Measurements from ENCODE around the gene KRTAP12-2. TPM values are rescaled to one million over a fixed set of nuclear protein-coding genes. Genes with fewer than 3 reads are reported as not detected.

Gene KRTAP12-2
- polyA plus RNA-seq, 1 experiment, result not detected

GRCh38 chr21:44684077-44684476 lies 17.4 kb upstream of the KRTAP12-2 start:
- no peaks in the 10 kb centered on the region for H3K9me3 ChIP-seq (ENCODE audit: control insufficient read depth, insufficient read depth, low read length)
- POLR2A ChIA-PET, result no interaction called here
- peaks cover 16% of the 10 kb centered on the region for H3K27me3 ChIP-seq (ENCODE audit: control insufficient read depth, insufficient read depth, low read length)

DNA sequence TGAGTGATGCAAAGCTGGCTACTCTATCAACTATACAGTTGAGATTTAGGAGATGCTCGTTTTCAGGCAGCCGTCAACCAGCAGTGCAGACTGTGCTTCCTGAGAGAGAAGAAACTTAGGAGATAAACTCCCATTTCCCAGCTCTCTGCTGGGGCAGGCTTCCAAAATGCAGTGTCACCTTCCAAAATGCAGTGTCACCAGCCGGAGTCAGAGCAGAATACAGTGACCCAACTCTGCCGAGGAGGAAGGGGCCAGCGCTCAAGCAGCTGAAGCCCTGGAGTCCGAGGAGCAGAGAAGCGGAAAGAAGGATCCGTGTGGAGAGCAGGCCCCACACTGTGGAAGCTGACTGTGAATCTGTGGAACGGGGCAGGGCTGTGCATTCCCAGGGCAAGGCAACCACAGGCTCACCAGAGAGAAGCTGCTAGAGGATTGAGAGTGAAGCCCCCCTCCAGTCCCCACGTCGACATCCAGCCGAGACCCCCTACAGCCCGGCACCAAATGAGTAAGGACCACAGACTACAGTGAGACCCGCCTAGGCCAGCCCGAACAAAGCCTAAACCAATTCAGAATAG lies 15.9 kb upstream of the KRTAP12-2 start:
- Histone ChIP-seq H3K27me3 (ENCODE audit: control insufficient read depth, insufficient read depth, low read length) (peaks cover 12% of the 10 kb centered on the region), H3K4me3 (ENCODE audit: low read depth, low read length) (no peak overlapping the region), H3K27ac (ENCODE audit: low read depth, low read length) (no peak overlapping the region), H3K9me3 (ENCODE audit: control insufficient read depth, insufficient read depth, low read length) (no peaks in the 10 kb centered on the region)
- CTCF ChIA-PET, result no interaction called here
- no peak for DNase-seq (ENCODE audit: low read depth, low spot score)
- POLR2A ChIA-PET, result no interaction called here
- TF ChIP-seq, protein P1, sequence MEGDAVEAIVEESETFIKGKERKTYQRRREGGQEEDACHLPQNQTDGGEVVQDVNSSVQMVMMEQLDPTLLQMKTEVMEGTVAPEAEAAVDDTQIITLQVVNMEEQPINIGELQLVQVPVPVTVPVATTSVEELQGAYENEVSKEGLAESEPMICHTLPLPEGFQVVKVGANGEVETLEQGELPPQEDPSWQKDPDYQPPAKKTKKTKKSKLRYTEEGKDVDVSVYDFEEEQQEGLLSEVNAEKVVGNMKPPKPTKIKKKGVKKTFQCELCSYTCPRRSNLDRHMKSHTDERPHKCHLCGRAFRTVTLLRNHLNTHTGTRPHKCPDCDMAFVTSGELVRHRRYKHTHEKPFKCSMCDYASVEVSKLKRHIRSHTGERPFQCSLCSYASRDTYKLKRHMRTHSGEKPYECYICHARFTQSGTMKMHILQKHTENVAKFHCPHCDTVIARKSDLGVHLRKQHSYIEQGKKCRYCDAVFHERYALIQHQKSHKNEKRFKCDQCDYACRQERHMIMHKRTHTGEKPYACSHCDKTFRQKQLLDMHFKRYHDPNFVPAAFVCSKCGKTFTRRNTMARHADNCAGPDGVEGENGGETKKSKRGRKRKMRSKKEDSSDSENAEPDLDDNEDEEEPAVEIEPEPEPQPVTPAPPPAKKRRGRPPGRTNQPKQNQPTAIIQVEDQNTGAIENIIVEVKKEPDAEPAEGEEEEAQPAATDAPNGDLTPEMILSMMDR (IDR thresholded peaks at IDR 0.05; ENCODE audit: low read depth, low read length), result no peak

More at GRCh38 chr21:44684077-44684476, 17.4 kb upstream of the KRTAP12-2 start:
- no peak for DNase-seq (ENCODE audit: low read depth, low spot score)
- CTCF ChIA-PET, result no interaction called here
- Histone ChIP-seq H3K4me3 (ENCODE audit: low read depth, low read length) (no peak overlapping the region), H3K27ac (ENCODE audit: low read depth, low read length) (no peak overlapping the region)
- TF ChIP-seq, protein P1 (IDR thresholded peaks at IDR 0.05; ENCODE audit: low read depth, low read length), result no peak

DNA sequence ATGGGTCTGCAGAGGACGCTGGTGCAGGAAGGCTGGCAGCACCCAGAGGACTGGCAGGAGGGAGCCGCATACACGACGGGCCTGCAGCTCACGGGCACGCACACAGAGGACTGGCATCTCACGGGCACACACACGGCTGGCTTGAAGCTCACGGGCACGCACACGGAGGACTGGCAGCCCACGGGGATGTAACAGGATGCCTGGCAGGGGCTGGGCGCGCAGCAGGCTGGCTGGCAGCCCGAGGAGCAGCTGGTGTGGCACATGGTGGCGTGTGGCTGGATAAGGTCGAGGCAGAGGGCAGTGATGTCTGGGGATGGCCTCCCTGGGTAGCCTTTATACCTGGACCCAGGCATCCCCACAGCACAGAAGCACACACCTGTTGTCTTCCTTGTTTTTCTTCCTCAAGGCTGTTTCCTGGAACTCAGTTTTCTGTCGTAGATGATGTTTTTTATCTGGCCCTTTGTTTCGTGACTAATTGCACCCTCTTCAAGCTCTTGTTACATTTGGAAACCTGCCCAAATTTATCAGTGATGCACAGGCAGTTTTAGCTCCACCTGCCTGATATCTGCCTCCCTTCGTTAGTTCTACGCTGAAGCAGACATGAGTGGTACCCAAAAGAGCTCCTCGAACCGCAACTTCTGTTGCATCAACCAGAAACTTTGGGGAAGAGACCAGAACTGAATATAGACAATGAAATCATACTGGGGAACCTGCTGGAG lies 15.3 kb upstream of the KRTAP12-2 start, which contains the start of gene KRTAP12-1:
KRTAP12-1 (minus strand) TSS at position 303 of the 719 bp plus-strand sequence; CDS start at position 263, 40 bp downstream.
- no peak for DNase-seq (ENCODE audit: low read depth, low spot score)
- Histone ChIP-seq H3K4me3 (ENCODE audit: low read depth, low read length) (no peak within 1 kb of the TSS), H3K9me3 (ENCODE audit: control insufficient read depth, insufficient read depth, low read length) (no peaks in the 10 kb centered on the region), H3K27ac (ENCODE audit: low read depth, low read length) (no peak within 1 kb of the TSS), H3K27me3 (ENCODE audit: control insufficient read depth, insufficient read depth, low read length) (peaks cover 13% of the 10 kb centered on the region)
- TF ChIP-seq, protein P1 (IDR thresholded peaks at IDR 0.05; ENCODE audit: low read depth, low read length), result no peak
- CTCF ChIA-PET, result no interaction called here
- POLR2A ChIA-PET, result no interaction called here

DNA sequence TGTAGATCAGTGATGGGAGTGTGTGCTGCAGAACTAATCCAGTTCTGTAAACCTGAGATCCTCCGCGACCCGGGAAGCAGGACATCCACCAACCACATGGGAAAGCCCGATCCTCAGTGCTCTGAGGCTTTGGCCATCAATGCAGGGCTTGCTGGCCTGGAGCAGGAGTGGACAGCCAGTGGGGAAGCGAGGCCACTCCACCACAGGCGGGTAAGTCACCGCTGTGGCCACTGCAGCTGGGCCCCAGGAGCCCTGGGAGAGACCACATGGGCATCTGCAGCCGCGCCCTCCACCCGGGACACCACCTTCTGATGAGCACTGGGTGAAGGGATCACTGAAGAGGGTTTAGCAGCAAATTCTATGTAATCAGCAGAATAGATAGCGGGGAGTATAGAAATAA lies 14.4 kb upstream of the KRTAP12-2 start:
- POLR2A ChIA-PET, result no interaction called here
- H3K9me3 ChIP-seq (ENCODE audit: control insufficient read depth, insufficient read depth, low read length), result no peaks in the 10 kb centered on the region
- TF ChIP-seq, protein P1 (IDR thresholded peaks at IDR 0.05; ENCODE audit: low read depth, low read length), result no peak
- H3K27me3 ChIP-seq (ENCODE audit: control insufficient read depth, insufficient read depth, low read length), result peaks cover 14% of the 10 kb centered on the region
- H3K27ac ChIP-seq (ENCODE audit: low read depth, low read length), result no peak overlapping the region
- CTCF ChIA-PET, result no interaction called here
- DNase-seq (ENCODE audit: low read depth, low spot score), result no peak
- no peak overlapping the region for H3K4me3 ChIP-seq (ENCODE audit: low read depth, low read length)

- ChIA-PET POLR2A (no interaction called here), CTCF (no interaction called here)
- Histone ChIP-seq H3K9me3 (ENCODE audit: control insufficient read depth, insufficient read depth, low read length) (no peaks in the 10 kb centered on the region), H3K4me3 (ENCODE audit: low read depth, low read length) (no peak overlapping the region), H3K27me3 (ENCODE audit: control insufficient read depth, insufficient read depth, low read length) (peaks cover 15% of the 10 kb centered on the region), H3K27ac (ENCODE audit: low read depth, low read length) (no peak overlapping the region)
- TF ChIP-seq, protein P1 (IDR thresholded peaks at IDR 0.05; ENCODE audit: low read depth, low read length), result no peak
- no peak for DNase-seq (ENCODE audit: low read depth, low spot score)
Observed at GRCh38 chr21:44677881-44678280, 11.2 kb upstream of the KRTAP12-2 start.

Measured in AG04450 (cell line).